Ascending aorta (tissue), 1 donor: ENCODE results near the gene CYP4F22. TPM values are rescaled to one million over a fixed set of nuclear protein-coding genes. Genes with fewer than 3 reads are reported as not detected.

Source experiments
- total RNA-seq: library from RNA; depleted of rRNA; stranded (reverse); fragments of >200 nt; gene quantifications from one replicate; pipeline ENCODE4 v1.1.0, GENCODE V29; 2016

CYP4F22 gene
- total RNA-seq, 1 donor from 2014 or later, result not detected

Other genes starting within 250 kb of the CYP4F22 start
- 55.3 TPM for gene BRD4, start 176.0 kb upstream of the CYP4F22 start, total RNA-seq
- gene AKAP8, start 128.7 kb upstream of the CYP4F22 start, total RNA-seq, result 17.0 TPM
- gene AKAP8L, start 89.5 kb upstream of the CYP4F22 start, total RNA-seq, result 143 TPM
- 90.4 TPM for gene WIZ, start 58.6 kb upstream of the CYP4F22 start, total RNA-seq
- gene RASAL3, start 44.0 kb upstream of the CYP4F22 start, total RNA-seq, result 4.4 TPM
- gene PGLYRP2, start 29.0 kb upstream of the CYP4F22 start, total RNA-seq, result not detected
- not detected for gene CYP4F8, start 106.7 kb downstream of the CYP4F22 start, total RNA-seq
- gene CYP4F3, start 132.4 kb downstream of the CYP4F22 start, total RNA-seq, result not detected
- gene CYP4F12, start 164.6 kb downstream of the CYP4F22 start, total RNA-seq, result 17.2 TPM
- gene OR10H2, start 219.5 kb downstream of the CYP4F22 start, total RNA-seq, result not detected
- gene OR10H3, start 229.5 kb downstream of the CYP4F22 start, total RNA-seq, result not detected